Measurements from ENCODE around the gene PPRC1.

The PPRC1 gene

DNA sequence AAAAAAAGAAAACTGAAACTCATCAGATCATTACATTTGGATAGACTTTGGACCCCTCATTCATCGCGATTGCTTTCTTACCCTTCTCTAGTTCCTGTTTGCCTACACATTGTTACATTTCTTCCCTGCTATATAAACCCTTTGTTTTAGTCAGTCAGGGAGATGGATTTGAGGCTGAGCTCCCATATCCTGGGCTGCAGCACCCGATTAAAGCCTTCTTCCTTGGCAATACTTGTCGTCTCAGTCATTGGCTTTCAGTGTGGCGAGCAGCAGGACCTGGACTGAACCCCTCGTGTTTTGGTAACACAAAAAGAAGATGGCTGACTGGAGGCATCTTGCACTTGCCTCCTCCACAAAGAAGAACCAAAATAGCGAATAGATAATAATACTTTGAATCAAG lies 59.1 kb downstream of the PPRC1 start:
- DNase-seq: no peak

DNA sequence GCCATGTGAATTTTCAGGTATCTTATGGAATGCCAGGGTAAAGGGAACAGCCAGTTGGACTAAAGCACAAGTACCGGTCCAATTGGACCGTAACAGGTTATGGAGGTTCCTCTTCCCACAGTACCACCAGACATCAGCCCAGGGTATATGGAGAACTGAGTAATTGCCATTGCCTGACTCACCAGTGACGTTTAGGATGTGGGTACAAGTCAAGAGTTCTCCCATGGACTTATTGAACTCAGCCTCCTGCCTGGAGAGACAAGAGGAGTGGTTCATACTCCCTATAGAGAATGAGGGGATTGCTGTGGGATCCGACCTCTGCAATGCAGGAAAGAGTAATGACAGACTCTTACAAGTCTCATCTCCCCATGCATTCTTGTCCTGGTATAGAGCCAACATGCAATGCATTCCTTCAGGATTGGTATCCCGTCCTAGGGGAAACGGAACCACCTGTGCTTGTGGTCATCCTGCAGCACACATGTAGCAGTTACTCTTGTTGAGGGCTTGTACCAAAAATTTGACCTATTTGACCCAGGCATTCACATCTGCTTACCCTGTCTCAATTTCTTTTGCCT lies 62.5 kb downstream of the PPRC1 start:
- no peak for DNase-seq

DNA sequence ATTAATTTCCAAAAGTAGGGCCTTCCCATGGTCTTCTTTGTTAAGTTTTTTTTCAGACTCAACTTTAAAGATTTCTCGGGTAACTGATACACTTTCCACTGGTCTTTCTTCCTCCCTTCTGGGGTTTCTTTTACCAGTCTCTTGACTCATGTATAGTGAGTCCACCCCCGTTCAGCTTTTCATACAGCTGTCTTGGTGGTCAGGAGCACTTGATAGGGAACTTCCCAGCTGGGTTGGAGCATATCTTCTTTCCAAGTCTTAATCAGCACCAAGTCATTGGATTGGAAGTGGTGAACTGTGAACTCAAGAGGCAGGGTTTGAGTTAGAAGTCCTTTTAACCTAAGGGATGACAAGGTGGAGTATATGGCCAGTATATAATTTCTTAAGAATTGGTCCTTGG lies 64.1 kb downstream of the PPRC1 start:
- DNase-seq: no peak

DNA sequence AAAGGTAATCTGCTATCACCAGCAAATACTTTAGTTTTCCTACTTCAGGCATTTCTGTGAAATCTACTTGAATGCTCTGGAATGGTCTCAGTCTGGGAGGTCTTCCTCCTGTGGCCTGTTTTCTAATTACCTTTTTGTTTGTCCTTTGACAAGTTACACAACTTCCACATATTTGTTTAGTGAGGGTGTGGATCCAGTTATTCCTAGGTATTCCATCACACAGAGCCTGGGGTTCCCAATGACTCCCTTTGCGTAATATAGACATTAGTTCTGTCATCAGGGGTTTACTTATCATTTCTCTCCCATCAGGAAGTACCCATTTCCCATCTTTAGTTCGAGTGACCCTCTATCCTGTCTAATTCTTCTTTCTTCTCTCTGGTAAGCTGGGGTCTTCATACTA lies 65.2 kb downstream of the PPRC1 start:
- no peak for DNase-seq

All from NCI-H748 treated with DMSO at 0.1 percent for 48 hours (cell line).